RCC 7860 (cell line): ENCODE data around the gene CHMP1B.

ENCODE experiments used
- DNase-seq: peaks from one replicate; pipeline ENCODE4 v3.0.0-alpha.2; 2015; ENCODE audit warnings: low spot score
- FAIRE-seq: peaks from 2 replicates; lab custom pipeline; 2012; peaks lifted over from hg19 to GRCh38; lab: Jason Lieb, UNC

Gene CHMP1B, protein sequence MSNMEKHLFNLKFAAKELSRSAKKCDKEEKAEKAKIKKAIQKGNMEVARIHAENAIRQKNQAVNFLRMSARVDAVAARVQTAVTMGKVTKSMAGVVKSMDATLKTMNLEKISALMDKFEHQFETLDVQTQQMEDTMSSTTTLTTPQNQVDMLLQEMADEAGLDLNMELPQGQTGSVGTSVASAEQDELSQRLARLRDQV

DNA sequence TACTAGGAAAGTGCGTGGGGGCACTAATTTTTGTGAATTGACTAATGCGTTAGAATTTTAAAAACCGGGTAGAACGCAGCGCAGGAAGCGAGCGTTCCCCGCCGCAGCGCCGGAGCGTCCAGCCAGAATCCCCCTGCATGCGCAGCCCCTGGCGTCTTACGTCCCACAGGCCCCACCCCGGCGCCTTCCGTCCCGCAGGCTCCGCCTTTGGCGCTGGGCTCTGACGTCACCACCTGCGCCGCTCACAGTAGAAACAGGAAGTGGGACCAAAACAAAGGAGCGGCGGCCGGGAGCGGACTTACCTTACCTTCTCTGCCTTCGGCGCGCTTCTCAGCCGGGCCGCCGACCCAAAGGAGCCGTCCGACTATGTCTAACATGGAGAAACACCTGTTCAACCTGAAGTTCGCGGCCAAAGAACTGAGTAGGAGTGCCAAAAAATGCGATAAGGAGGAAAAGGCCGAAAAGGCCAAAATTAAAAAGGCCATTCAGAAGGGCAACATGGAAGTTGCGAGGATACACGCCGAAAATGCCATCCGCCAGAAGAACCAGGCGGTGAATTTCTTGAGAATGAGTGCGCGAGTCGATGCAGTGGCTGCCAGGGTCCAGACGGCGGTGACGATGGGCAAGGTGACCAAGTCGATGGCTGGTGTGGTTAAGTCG is at the start of gene CHMP1B:
Gene CHMP1B, plus strand, starts transcription at position 268 of the 660 bp plus-strand sequence. Its CDS starts 99 bp downstream, at position 367.
- peak; percentile 45 for FAIRE-seq
- peak; percentile 77 for DNase-seq

DNA sequence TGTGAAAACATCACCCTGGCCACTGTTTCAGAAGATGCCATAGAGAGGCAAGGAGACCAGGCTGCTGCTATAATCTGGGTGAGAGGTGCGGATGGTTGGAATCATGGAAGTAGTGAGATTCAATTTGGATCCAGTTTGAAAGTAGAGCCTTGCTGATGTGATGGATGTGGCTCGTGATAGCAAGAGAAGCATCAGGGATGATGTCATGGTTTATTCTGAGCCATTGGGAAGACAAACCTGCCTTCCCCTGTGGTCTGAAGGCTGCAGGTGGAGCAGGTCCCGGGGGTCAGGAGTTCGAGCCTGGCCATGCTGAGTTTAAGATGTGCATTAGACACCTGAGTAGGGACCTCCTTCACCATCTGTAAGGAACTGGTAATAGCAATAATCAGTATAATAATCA is 49.6 kb upstream of the CHMP1B start:
- no peak for DNase-seq
- FAIRE-seq: no peak

DNA sequence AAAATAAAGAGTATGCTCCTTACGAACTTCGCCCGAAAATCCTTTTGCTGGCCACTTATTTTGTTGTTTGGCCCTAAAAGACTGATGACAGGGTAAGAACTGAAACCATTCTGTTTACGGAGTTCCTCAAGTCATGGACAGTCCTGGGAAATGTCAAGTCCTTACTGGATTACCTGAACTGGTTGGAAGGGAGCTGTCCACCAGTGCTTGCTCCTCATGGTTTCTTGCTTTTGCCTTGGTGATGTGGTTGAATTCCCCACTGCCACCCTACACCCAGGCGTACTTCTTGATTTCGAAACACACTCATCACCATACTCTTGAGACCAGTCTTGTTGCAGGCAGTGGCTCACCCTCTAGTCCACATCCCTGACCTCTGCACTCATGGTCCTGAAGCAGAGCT is 49.1 kb upstream of the CHMP1B start:
- no peak for DNase-seq
- FAIRE-seq: no peak

DNA sequence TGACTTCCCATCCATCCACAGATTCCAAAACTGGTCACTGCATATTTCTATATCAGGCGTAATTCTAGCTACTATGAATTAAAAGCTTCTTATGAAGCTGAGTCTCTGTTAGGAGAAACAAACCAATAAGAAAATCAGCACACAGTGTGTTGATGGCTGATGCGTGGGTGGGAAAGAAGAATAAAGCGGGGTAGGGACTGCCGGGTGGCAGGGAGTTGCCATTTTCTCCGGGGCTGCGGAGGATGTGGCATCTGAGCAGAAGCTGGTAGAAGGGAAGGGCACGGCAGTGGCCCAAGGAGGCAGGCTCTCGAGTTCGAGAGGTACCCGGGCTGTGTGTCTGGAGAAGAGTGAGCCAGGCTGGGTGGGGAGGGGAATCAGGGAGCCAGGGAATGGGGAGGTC is 48.6 kb upstream of the CHMP1B start:
- DNase-seq (no peak), FAIRE-seq (no peak)

DNA sequence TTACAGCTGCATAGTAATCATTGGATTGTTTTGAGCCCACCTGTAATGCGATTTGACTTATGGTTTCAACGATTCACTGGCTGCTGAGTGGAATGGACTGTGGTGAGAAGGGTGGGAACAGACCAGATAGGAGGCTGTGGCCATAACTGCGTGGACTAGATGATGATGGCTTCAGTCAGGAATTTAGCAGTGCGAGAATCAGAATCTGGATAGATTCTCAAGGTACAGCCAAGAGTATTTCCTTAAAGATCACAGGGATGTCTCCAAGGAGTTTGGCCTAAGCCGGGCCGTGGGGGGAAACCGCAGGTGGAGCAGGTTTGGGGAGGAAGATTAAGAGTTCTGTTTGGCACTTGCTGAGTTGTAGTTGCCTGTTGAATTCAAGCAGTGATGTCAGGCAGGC is 44.0 kb upstream of the CHMP1B start:
- FAIRE-seq: no peak
- DNase-seq: no peak

DNA sequence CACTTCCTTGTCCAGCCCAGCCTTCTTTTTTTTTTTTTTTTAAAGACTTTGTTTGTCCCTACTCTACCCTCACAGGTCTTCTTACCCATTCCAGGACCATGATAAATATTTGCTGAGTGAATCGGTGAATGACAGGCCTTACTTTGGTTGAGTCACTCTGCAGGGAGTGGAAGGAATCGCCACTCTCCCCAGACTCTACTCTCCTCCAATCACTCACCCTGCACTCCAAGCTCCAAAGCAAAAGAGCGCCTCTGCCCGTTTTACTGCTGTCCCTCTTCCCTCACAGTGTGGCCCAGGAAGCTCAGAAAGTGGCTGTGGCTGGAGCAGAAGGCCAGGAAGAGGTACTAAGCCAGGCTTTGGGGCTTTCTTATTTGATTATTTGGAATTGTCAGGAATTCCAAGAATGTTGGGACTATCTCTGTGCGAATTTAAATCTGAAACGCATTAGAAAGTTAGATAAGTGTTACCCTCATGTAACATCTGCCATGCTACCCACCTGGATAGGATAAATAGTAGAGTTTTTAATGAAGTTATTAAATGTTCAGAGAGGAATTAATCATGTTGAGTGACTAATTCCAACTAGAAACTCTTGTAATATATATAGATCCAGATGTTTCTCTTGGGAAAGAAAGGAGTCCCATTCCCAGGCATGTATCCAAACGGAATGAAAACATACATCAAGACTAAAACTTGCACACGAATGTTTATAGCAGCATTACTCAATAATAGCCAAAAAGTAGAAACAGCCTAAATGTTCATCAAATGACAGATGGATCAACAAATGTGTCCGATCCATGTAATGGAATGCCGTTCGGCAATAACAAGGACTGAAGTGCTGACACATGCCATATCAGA is 43.0 kb upstream of the CHMP1B start:
- DNase-seq: peak; percentile 73
- peak; percentile 15 for FAIRE-seq

DNA sequence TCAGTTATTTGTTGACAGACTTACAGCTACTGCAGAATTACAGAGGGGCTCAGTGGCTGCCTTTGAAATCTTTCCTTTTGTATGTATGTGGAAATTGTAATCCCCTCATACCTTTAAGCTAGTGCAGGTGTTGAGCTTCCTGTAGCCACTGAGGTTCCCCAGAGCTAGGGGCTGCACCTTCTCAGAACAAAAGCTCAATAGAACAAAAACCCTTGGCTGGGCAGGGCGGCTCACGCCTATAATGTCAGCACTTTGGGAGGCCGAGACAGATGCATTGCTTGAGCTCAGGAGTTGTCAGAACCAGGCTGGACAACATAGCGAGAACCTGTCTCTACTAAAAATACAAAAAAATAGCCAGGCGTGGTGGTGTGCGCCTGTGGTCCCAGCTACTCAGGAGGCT is 41.3 kb upstream of the CHMP1B start:
- DNase-seq (no peak), FAIRE-seq (no peak)

DNA sequence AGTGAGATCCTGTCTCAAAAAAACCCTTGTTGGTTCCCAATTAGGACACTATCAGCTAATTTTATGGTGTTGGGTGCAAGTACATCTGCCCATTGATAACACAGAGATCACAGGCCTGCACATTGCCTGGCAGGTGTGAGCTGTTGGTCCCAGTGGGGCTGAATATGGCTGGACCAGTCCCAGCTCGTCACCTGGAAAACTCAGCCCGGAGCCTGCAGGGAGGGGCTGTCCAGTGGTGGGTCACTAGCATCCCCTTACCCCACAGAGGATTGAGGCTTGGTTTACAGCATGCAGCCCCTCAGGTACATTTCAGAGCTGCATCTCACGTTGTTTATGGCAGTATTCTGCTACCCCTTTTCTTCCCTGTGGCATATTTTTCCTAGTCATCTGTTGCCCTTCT is 40.8 kb upstream of the CHMP1B start:
- no peak for FAIRE-seq

DNA sequence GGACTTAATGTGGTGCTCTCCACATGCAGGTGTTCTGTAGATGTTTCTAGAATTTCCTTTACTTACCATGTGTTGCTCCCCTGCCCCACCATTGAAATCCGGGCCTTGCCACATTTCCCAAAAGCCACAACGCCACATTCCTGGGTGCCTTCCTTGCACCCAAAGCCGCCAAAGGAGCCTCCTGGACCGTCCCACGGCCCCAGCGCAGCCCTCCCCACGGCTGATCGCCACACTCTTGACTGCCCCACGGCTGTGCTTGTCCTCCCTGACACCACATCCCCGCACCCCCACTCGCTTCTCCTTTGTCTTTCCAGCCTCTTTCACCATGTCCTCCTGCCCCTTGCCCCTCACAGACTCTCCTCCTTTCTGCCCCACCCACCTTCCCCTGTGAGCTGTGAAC is 40.2 kb upstream of the CHMP1B start:
- no peak for FAIRE-seq
- DNase-seq: no peak

More for the DNA sequence above, 40.8 kb upstream of the CHMP1B start:
- DNase-seq: no peak

DNA sequence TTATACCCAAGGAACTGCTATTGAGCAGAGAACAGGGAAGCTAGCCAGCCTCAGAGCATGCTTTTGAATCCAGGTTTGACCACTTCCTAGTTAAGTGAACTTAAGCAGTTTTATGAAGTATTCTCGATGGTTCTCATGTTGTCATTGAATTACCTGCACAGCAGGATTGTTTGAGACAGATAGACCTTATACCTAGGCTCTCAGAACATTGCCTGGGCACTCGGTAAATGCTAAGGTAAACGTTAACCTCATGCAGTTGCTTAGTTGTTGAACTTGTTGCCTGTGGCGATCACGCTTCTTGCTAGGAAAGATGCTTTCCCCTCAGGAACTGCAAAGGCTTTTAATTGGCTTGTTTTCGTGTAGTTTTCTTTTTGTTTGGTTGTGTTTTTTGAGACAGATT is 34.0 kb upstream of the CHMP1B start:
- no peak for DNase-seq
- FAIRE-seq: no peak

DNA sequence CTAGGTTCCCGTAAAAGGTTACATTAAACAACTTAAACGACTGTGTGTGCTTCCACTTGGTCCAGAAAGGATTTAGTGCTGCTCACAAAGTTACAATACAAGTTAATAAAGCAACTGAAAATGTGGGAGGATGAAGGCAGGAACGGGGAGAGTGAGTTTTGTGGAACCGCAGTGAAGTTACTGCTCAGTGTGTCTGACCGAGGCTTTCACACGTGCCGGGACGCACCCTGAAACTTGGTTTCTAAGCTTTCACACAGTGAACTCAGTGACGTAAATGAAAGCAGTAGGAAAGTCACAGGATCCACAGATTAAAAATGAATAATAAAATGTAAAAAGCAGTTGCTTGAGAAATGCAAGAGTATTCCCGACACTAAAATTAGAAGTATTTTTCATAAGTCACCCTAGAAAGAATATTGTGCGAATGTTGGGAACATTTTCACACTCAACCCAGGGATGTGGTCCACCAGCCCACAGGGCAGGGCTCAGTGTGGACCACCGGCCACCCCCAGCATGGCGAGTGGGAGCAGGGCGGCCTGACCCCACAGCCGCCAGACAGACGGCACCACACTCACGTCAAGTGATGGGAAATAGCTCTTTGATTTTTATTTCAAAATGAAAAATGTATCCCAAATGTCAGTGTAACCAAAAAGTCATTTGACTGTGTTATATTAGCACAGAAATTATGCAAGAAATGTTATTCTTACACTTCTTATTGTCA is 32.6 kb upstream of the CHMP1B start:
- DNase-seq (no peak), FAIRE-seq (no peak)

DNA sequence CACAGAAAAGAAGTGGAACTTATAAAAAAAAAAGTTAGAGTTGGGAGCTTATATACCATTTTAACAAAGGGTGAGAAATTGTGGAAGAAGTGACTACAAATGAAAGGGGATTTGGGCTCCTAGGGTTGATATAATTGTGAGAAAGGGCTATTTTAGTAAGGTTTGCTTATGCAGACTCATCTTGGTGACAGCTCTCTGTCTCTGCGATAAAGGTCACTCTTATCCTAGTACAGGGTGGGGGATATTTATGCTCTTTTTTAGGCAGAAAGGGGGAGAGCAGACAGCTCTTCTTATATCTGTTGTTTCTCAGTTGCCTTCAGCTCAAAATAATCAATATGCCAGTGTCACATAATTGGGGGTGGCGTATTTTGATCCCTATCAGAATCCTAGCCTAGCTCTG is 31.3 kb upstream of the CHMP1B start:
- FAIRE-seq: no peak
- DNase-seq: no peak

DNA sequence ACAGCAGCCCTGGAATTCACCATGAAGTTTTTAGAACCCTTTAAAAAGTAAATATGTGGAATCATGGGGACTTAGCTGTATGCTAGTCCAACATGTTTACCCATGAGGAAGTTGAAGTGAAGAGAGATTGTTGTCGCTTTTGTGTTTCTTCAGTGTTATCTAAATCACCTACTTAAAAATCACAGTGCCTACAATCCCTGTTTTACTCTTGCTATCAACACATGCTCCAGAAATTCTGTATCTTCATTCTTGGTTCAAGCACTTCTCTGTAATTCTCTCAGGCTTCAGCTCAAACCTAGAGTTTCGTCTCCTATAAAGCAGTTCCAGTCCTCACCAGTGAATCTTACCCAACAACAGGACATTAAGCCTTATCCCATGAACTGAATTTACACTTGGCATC is 30.5 kb upstream of the CHMP1B start:
- FAIRE-seq (no peak), DNase-seq (no peak)

DNA sequence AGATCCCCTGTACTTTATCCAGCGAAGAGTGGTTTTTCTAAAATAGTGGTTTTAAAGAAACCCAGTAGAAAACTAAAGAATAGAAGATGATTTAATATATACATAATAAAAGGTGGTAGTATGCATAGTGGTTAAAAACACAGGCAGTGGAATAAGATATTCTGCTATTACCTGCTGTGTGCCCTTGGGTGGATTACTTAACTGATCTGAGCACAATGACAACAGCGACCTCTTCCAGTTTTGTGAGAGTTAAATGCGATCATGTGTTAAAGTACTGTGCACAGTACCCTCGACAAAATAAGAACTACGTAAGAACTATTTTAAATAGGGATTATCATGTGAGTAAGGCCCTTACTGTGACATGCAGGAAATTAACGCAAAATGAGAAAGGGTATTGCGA is 30.0 kb upstream of the CHMP1B start:
- FAIRE-seq: no peak
- DNase-seq: no peak

DNA sequence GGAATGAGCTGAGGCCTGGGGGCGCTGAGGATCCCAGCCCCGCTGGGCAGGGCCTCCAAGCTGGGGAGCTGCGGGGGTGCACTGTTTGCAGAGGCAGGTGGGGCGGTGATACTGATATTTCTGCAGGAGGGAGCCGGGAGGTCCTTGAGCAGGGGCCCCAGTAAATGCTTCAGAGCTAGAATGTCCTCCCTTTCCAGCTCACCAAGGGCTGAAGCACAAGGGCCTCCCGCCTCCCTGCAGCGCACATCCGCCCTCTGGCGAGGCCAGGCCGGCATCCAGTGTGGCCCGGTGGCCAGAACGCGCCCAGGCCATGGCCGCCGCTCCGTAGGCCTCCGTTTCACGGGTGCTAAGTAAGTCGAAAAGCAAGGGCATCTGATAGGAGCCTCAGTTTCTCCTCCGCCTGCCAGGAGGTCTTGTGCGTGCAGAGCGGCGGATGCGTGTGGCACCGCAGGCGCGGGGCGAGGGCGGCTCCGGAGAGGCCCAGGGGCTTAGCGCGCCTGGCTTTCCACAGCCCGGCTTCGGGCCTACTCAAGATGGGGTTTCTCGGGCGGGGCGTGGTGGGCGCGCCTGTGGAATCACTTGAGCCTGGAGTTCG is 29.5 kb upstream of the CHMP1B start:
- FAIRE-seq (no peak), DNase-seq (no peak)

DNA sequence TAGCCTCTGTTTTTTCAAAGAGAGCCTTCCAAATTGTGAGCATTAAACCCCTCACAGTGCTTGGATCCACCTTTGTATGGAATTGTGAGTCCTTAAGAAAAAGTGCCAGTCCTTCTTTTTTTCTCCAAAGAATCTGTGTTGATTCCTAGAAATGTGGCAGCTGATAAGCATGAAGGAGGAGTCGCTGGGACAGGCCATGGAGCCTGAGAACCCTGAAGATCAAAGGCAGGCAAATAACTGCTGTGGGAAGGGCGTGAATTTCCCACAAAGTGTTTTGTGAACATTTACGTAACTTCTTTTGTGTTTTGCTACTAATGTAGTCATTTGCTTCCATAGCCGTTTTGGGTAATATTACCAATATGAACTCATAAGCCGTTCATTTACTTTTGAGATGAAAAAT is 27.7 kb upstream of the CHMP1B start:
- DNase-seq: no peak
- no peak for FAIRE-seq

DNA sequence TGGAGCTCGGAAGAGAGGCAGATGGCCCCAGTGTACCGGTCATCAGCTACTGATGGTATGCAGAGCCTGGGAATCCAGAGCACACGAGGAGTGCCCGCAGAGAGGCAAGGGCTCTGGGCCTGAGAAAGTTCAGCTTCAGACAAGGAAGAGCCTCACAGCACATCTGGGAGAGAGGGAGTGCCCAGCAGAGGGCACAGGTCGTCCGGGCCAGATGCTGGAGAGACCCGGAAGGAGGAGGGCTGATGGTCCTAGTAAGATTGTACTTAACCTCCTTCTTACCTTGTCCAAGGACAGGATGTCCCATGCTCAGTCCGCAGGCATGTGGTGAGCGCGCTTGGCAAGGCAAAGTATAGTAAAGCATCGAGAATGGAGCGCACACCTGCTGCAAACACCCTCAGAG is 24.4 kb upstream of the CHMP1B start:
- DNase-seq (no peak), FAIRE-seq (no peak)

DNA sequence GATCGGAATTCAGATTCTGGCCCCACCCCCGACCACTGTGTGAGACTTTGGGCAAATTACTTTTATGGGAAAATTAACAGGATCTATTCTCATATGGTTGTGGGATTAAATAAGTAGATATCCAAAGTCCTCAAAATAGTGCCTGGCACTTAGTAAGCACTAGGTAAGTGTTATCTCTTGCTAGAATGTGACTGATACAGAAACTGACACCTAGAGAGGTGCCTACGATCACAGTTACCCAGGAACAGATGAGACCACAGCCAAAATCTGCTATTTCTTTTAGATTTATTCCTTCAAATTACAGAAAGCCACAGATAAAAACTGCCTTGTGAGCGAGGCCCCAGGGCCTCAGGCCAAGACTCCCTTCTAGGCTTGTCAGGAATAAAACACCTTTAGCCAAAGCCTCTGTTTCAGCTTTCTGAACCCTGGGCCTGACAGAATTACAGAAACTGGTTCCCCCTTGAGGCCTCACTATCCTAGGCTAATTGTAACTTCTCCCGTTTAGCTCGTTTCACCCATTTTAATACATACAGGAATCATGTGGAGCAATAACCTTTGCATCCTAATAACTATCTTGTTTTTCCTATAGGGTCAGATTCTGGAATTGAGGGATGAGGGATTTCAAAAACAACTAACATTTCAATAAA is 22.3 kb upstream of the CHMP1B start:
- DNase-seq (no peak), FAIRE-seq (no peak)

DNA sequence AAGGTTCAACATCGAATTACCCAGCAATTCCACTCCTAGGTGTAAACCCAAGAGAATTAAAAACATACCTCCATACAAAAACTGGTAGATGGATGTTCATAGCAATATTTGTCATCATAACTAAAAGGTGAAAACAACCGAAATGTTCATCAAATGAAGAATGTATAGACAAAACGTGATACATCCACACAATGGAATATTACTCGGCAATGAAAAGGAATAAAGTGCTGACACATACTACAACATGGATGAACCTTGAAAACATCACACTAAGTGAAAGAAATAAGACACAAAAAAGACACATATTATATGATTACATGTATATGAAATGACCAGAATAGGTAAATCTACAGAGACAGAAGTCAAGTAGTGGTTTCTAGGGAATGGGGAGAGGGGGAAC is 20.6 kb upstream of the CHMP1B start:
- no peak for FAIRE-seq
- no peak for DNase-seq

DNA sequence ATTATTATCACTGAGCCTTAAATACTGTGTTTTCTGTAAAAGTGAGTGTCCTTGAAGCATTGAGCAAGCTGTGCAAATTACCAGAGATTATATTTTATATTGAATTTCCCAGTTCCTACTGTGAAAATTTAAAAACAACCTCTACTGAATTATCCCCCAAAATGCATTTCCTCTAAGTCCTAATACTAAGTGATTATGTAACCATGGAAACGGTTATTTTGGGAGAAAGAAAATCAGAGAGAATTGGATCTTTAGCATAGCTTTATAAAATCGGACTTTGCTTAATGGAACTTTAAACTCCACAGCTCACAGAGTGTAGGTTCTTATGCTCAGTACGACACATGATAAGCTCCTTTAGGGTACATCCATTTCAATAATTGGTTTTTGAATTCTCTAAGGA is 19.3 kb upstream of the CHMP1B start:
- FAIRE-seq (no peak), DNase-seq (no peak)

DNA sequence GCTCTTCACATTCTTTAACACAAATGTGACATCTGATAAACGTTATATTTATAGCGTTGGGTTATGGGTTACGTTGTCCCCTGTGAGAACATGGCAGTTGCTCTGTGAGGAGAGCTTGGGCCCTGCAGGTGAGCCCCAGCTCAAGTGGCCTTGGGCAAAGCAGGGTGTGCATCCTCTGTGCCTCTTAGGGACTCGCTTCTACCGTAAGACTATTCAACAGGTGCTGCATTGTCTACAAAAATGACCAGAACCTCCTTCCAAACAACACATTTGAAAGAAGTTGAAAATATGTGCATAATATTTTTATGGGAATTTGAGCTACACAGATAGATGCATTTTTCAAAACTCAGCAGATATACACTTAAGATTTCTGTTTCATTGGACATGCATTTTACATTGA is 16.4 kb upstream of the CHMP1B start:
- DNase-seq (no peak), FAIRE-seq (no peak)
